GM18951 (cell line): Measurements from ENCODE around the gene DPYSL3.

Experiments
- POLR2A ChIP-seq: IDR thresholded peaks from 4 replicates; pipeline ENCODE4 v1.6.1; 2011; ENCODE audit warnings: mild to moderate bottlenecking; ENCODE audit not compliant: insufficient read length, insufficient read depth; ENCODE audit errors: extremely low read depth
- in situ Hi-C: fragments of 300-500 bp; cut with MboI; formaldehyde crosslinking; loops from one replicate; pipeline ENCODE4 v1.12.0; 2022; ENCODE audit warnings: low sequenced_read_pairs, mixed read lengths, inconsistent platforms; ENCODE audit not compliant: unreplicated experiment

DPYSL3 gene

DNA sequence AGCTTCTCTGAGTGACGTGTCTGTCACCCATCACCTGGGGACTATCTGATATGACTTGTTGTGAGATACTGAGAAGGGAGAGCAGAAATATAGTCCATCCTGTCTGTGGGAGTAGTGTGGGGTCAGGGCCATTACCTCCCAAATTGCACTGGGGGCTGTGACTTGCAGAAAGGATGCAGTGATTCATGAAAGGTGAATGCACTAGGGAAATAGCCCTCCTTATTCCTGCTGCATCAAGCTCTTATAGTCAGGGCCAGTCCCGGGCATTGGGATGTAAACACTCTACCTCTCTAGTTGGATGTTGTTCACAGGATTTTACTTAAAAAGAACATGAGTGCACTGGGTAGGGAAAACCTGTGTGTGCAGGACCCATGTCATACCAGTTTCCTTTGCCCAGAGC lies 150.3 kb downstream of the DPYSL3 start:
- no peak for TF ChIP-seq POLR2A
- in situ Hi-C loops: no loop called here

GRCh38 chr5:147359101-147359500 lies 150.8 kb downstream of the DPYSL3 start:
- in situ Hi-C loops: no loop called here
- TF ChIP-seq POLR2A: no peak

DNA sequence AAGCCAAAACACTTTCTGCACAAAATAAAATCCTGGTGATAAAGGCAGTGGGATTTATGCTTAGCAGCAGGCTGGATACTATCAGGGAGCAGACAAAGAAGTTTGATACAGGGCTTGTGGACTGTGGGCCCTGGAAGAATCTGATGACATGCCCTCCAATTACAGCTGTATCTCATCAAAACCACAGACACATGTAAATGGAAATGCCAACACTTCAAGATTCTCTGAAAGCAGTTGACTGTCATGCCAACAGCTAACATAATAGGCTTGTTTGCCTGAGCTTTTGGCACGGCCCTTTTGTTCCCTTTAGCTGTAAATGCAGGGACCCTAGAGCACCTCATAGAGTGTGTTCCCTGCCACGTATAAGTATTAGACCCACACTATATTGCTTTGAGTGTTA lies 160.6 kb downstream of the DPYSL3 start:
- in situ Hi-C loops: no loop called here
- TF ChIP-seq POLR2A: no peak

DNA sequence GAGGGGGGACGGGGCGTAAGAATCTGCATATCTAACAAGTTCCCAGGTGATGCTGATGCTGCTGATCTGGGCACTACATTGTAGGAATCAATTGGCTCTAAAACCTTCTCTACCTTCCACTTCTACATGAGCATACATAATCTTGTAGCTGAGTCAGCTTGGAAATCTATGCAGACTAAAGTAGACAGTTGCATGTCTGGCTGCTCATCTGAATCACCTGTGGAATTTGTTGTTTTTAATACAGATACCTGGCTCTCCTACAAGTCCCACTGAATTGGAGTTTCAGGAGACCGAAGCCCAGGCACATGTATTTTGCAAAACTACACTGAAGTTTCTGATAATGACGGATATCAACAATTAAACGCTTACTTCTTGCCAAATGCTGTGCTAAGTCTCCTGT lies 161.4 kb downstream of the DPYSL3 start:
- TF ChIP-seq POLR2A: no peak
- in situ Hi-C loops: no loop called here

GRCh38 chr5:147348046-147348445 lies 161.8 kb downstream of the DPYSL3 start:
- in situ Hi-C loops: no loop called here
- no peak for TF ChIP-seq POLR2A

- in situ Hi-C loops: no loop called here
Measured at GRCh38 chr5:147346006-147346561, 163.8 kb downstream of the DPYSL3 start.

GRCh38 chr5:147344861-147345260 lies 165.0 kb downstream of the DPYSL3 start:
- no peak for TF ChIP-seq POLR2A
- in situ Hi-C loops: no loop called here

More at GRCh38 chr5:147346006-147346561, 163.8 kb downstream of the DPYSL3 start:
- no peak for TF ChIP-seq POLR2A

- in situ Hi-C loops: no loop called here
Measured at GRCh38 chr5:147341345-147341744, 168.5 kb downstream of the DPYSL3 start.

GRCh38 chr5:147340941-147341340 lies 168.9 kb downstream of the DPYSL3 start:
- TF ChIP-seq POLR2A: no peak
- in situ Hi-C loops: no loop called here

More at GRCh38 chr5:147341345-147341744, 168.5 kb downstream of the DPYSL3 start:
- no peak for TF ChIP-seq POLR2A
